HG03064 (cell line): ENCODE measurements around the gene AKAP6.

Experiments
- ATAC-seq: cut with Tn5 transposase; IDR thresholded peaks from one replicate; pipeline ENCODE4 v1.9.1; 2021; ENCODE audit warnings: low read depth; ENCODE audit not compliant: unreplicated experiment

The AKAP6 gene, protein sequence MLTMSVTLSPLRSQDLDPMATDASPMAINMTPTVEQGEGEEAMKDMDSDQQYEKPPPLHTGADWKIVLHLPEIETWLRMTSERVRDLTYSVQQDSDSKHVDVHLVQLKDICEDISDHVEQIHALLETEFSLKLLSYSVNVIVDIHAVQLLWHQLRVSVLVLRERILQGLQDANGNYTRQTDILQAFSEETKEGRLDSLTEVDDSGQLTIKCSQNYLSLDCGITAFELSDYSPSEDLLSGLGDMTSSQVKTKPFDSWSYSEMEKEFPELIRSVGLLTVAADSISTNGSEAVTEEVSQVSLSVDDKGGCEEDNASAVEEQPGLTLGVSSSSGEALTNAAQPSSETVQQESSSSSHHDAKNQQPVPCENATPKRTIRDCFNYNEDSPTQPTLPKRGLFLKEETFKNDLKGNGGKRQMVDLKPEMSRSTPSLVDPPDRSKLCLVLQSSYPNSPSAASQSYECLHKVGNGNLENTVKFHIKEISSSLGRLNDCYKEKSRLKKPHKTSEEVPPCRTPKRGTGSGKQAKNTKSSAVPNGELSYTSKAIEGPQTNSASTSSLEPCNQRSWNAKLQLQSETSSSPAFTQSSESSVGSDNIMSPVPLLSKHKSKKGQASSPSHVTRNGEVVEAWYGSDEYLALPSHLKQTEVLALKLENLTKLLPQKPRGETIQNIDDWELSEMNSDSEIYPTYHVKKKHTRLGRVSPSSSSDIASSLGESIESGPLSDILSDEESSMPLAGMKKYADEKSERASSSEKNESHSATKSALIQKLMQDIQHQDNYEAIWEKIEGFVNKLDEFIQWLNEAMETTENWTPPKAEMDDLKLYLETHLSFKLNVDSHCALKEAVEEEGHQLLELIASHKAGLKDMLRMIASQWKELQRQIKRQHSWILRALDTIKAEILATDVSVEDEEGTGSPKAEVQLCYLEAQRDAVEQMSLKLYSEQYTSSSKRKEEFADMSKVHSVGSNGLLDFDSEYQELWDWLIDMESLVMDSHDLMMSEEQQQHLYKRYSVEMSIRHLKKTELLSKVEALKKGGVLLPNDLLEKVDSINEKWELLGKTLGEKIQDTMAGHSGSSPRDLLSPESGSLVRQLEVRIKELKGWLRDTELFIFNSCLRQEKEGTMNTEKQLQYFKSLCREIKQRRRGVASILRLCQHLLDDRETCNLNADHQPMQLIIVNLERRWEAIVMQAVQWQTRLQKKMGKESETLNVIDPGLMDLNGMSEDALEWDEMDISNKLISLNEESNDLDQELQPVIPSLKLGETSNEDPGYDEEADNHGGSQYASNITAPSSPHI (N-terminal part only)

DNA sequence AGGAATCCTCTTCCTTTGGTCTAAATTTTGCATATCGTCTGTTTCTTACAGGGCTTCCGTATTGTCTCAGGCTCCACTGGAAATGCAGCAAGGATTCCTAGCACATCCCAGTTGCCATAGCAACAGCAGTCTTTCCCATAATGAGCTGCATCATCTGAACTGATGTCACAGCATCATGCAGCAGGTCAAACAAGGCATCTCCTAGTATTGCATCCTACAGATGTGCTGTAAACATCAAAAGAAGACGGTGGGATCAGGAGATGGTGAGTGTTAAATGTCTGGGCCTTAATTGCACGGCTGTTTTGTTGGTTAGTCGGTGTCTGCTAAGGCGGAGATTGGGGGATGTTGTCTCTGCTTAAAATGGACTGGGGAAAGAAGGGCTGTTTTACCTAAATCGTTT is at the start of gene AKAP6:
TSS of gene AKAP6 (plus strand) at position 153 of the 400 bp plus-strand sequence. CDS start 104,196 bp downstream, outside the sequence.
- no peak for ATAC-seq

DNA sequence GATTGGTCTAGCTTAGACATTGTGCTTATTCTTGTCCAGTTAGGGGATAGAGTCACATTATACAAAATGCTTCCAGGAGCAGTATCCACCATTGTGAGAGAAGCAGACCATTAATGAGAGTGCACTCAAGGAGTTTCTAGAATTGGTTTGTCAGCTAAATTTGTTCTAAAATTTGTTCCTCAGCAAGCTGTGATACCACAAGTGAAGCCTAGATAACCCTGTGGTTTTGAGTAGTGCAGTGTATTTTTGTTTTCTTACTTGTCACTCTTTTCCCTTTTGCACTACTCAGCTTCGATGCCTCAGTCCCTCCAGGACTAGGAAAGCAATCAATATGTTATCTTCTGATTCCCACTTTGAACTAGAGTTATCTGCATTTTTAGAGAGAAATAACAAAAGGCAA is 42.5 kb upstream of the AKAP6 start:
- ATAC-seq, result no peak

DNA sequence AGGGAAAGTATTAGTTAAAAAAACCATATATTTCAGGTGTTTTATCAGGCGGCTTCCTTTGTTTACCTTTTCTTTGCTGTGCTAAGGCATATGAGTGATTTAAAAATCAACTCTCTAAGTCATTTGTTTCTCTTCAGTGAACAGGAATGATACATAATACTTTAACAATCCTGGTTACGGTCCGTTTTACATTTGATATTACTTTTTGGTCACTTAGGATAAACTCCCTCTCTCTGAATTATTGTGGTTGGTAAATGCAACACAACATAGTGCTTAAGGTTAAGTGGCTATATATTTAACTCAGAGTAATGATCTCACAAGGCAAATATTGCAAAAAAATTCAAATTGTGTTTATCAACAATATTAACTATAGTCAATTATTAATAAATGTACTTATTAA is 32.7 kb upstream of the AKAP6 start:
- no peak for ATAC-seq

GRCh38 chr14:32298346-32298745 is 30.8 kb upstream of the AKAP6 start:
- ATAC-seq, result no peak

GRCh38 chr14:32300136-32300535 is 29.0 kb upstream of the AKAP6 start:
- no peak for ATAC-seq

DNA sequence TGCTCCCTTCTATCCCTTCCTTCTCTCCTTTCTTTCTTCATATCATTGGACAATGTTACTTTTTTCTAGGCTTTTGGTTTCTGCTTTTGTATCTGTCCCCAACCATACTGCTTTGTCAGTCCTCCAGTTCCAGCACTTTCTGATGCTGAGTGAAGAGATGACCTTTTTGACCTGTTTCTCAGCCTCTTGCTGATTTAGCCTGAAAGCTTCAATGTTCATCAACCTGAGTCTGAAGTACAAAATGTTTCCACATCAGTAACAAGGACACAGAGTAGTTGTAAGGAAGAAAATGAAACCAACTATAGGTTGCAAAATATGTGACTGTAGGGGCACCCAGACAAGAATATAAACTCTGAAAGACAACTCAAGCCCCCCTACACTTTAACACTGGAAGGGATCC is 25.2 kb upstream of the AKAP6 start:
- no peak for ATAC-seq

DNA sequence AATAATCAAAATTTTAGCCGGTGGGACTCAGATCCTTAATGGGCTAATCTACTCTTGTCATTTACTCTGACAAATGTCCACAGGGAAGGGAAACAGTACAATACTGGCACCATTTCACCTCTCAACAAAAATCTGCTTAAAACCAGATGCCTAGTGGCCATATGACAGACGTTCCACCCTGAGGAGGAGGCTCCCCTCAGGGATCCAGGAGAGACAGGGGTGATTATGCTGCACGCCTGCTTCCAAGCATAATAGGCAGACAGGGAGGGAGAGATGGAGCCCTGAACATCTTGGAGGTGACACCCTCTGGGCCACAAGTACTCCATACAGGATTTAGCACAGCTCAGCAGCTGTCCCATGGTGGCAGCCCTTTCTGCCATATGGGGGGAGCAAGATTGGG is 24.8 kb upstream of the AKAP6 start:
- no peak for ATAC-seq

DNA sequence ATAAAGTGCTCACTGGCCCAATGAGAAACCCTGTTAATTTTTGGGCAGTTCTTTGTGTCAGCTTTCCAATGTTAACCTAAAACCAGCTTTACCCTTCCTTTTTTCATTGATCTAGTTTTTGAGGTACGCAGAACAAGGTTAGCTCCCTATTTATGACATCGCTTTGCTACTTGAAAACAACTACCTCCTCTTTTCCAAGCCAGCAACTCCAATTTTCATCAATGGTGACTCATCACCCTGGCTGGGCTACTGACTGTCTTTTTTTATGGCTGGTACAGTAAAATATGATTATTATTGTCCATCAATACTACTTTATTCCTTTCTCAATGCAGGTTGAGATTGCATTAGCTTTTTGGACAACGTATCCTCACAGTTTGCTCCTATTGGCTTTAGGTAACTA is 22.5 kb upstream of the AKAP6 start:
- ATAC-seq, result no peak

- ATAC-seq, result no peak
Measured at GRCh38 chr14:32307881-32308582, 21.1 kb upstream of the AKAP6 start.

DNA sequence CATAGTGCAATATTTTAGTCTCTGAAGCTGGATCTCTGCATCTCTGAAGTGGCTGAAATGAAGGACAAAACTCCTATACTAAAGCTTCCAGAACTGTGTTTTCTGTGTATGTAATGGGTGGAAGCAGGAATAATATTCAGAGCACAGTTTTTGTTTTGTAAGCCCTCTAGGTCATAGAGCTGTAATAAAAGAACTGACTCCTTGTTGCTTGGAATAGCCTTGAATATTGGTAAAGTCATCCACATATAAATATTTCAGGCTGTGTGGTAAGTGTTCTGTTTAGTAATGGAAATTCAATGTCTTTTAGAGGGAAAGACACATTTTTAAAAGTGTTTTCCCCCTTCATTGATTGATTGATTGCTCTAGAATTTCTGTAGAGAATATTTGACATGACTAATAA is 18.2 kb upstream of the AKAP6 start:
- ATAC-seq, result no peak

GRCh38 chr14:32311294-32312009 is 17.6 kb upstream of the AKAP6 start:
- ATAC-seq, result no peak

DNA sequence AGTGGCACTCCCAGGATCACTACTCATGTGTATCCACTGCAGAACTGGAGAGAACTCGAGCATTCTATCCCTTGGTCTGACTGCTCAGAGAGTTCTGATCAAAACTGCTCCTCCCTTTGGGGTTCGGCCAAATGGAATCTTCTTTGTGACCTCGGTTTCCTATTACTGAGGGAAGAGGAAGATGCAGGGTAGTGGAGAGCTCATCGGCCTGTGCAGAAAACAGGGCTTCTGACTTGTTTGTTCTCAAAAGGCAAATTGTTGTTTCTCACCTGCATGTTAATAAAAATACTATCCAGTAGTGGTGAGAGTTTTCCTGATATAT is 17.1 kb upstream of the AKAP6 start:
- no peak for ATAC-seq

GRCh38 chr14:32313844-32314376 is 15.2 kb upstream of the AKAP6 start:
- ATAC-seq, result no peak

- ATAC-seq, result no peak
Measured at GRCh38 chr14:32318087-32318795, 10.9 kb upstream of the AKAP6 start.

DNA sequence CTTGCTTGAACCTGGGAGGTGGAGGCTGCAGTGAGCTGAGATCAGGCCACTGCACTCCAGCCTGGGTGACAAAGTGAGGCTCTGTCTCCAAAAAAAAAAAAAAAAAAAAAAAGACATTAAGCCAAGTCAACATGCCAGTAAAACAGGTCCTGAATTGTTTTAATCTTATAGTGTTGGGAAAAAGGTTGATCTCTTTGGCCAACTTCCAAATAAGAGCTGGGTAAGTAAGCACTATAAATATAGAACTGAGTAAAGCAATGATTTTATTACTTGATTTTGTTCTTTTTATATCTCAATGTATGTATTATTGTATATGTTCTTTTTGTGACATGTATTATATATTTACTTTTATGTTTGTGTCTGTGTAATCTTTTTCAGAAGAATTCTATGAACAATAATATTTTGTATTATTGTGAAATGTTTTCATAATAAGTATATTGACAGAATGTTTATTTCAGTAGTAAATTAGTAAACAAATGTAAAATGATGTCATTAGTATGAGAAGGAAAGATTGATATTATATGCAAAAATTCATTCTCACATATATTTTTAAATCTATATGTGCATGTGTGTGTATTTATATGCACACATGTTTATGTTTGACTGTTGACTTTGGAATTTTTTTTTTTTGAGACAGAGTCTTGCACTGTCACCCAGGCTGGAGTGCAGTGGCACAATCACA is 9.6 kb upstream of the AKAP6 start:
- no peak for ATAC-seq

DNA sequence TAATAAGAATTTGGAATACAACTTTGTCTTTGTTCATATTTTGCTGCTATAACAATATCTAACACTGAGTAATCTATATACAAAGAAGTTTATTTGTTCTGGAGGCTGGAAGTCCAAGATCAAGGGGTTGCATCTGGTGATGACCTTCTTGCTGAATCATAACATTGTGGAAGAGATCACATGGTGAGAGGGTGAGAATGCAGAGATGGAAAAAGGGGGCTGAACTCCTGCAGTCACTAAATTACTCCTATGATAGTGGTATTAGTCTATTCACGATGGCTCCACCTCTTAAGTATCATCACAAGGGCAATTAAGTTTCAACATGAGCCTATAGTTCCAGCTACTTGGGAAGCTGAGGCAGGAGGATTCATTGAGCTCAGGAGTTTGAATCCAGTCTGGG is 4.5 kb upstream of the AKAP6 start:
- no peak for ATAC-seq

DNA sequence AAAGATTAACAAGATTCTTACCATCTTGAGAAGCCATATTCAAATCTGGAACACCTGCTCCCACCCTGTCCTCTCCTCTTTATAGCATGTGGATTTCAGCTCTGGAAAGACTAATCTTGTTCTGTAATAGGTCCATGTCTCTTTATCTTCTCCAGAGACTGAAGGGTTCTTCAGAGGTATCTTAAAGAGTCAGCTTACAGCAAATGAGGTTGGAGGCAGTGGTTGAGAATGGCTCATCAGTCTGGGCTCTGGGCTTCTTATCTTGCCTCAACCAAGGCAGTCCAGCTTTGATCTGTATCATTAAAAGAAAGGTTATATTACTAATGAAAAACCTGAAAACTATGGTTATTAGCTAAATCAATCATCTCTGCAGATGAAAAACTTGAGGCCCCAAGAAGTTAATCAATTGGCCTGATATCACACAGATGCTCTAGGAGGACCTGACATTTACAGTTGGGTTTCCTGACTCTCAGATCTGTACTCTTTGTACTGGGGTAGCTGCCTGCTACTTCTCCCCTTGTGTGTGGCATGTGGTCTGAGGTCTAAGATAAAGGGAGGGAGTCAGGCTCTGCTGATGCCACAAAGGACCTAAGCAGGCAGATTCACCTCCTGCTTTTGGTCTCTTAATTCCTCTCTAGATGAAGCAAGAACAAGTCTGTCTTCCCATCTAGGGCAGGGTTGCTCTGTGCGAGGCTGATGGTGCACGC is 1.7 kb upstream of the AKAP6 start:
- ATAC-seq, result no peak
